Right lobe of liver (tissue), 6 donors: ENCODE results near the gene CACNA1D. TPM values are rescaled to one million over a fixed set of nuclear protein-coding genes. Genes with fewer than 3 reads are reported as not detected.

Source experiments
- ATAC-seq, 4 donors: fragments of 200-7000 bp; cut with Tn5 transposase; one replicate each; pipeline ENCODE4 v1.9.1; 2020; ENCODE audit warnings: mild to moderate bottlenecking in 4 of 4, moderate library complexity in 4 of 4
- DNase-seq, 3 donors: peaks; one replicate each; pipeline ENCODE4 v3.0.0-alpha.2; 2020
- H3K27ac ChIP-seq, 3 donors: fragments of 200-600 bp; one replicate each; pipeline ENCODE4 v1.8.0; 2022
- H3K27me3 ChIP-seq, 2 donors: fragments of 200-600 bp; one replicate each; pipeline ENCODE4 v1.8.0; 2022
- H3K36me3 ChIP-seq, 4 donors: fragments of 200-600 bp; sonication (generic) in 1 of 4; one replicate each; pipeline versions ENCODE4 v1.5.1 to v1.8.0; 2017 to 2022; ENCODE audit warnings: control low read depth in 1 of 4
- H3K4me1 ChIP-seq, 4 donors: fragments of 200-600 bp; sonication (generic) in 1 of 4; one replicate each; pipeline versions ENCODE4 v1.5.1 to v1.8.0; 2017 to 2022; ENCODE audit warnings: control low read depth in 1 of 4
- H3K4me3 ChIP-seq, 3 donors: fragments of 200-600 bp; one replicate each; pipeline ENCODE4 v1.8.0; 2022
- H3K9me3 ChIP-seq, 4 donors: fragments of 200-600 bp; sonication (generic) in 1 of 4; one replicate each; pipeline versions ENCODE4 v1.5.1 to v1.8.0; 2017 to 2022; ENCODE audit warnings: control low read depth in 1 of 4
- CTCF ChIP-seq, 4 donors: fragments of 200-600 bp in 3 of 4; fragments of 450-650 bp in 1 of 4; IDR thresholded peaks; one replicate each; pipeline versions ENCODE4 v1.5.1 to v1.8.0; 2016 to 2022; ENCODE audit warnings: antibody characterized with exemption in 4 of 4, mild to moderate bottlenecking in 2 of 4
- POLR2A ChIP-seq: fragments of 450-650 bp; IDR thresholded peaks from one replicate; pipeline ENCODE4 v1.6.1; 2017; ENCODE audit warnings: antibody characterized with exemption, mild to moderate bottlenecking
- WGBS: methylation state at CpG from one replicate; pipeline ENCODE4 v1.1.6; 2018; ENCODE audit warnings: low coverage, low lambda C conversion rate; ENCODE audit not compliant: insufficient coverage; ENCODE audit errors: missing lambda C conversion rate; 5-methylcytosine and 5-hydroxymethylcytosine counted together
- intact Hi-C, 2 donors: fragments of 100-400 bp; cut with DNase I; formaldehyde crosslinking; loops; one replicate each; pipeline versions ENCODE4 v1.11.2 to v1.14.1; 2022
- total RNA-seq, 6 experiments: library from RNA; depleted of rRNA in 2 of 6; stranded (reverse); fragments of >200 nt in 2 of 6; fragmentation: NEBNext Ultra II Directional in 3 of 6; extraction: Animal tissue kit (Norgen Biotek cat#: 25700) in 3 of 6; gene quantifications; one replicate each; pipeline versions ENCODE4 v1.1.0 to v1.2.4, GENCODE V29; 2016 to 2023
- donor health status: DM: no; HTN: yes; CAD: no.
- donor health status: DM: no; HTN: no; CAD: no.
- donor health status: DM: no; HTN: no; CAD: no.
- donor health status: DM: no; HTN: yes; CAD: no.
- donor health status: DM: no; HTN: yes; CAD: no.

The CACNA1D gene
- total RNA-seq, 6 experiments from 2014 or later, result 5.5 to 12.7 (median 9.3) TPM

- Histone ChIP-seq H3K27ac (no peak overlapping the region), H3K4me1 (peaks cover 0 to 15% (median 4%) of the 10 kb centered on the region in 4 donors), H3K9me3 (no peaks in the 10 kb centered on the region), H3K36me3 (no peaks in the 10 kb centered on the region), H3K4me3 (no peak overlapping the region), H3K27me3 (no peaks in the 10 kb centered on the region)
- TF ChIP-seq POLR2A, result no peak
- no peak for TF ChIP-seq CTCF (IDR thresholded peaks at IDR 0.05)
- intact Hi-C loops, result loop anchor here in 1 of 2 donors (10.0 kb wide), 1 partner anchor 122 kb away; no protein-coding TSS in a partner anchor
- no peak for DNase-seq
- 45% methylated on average over 2 of the region's 2 CpGs for WGBS
- no peak for ATAC-seq
These were observed 1.9 kb downstream of the CACNA1D start for GRCh38 chr3:53496392-53496670.

- no peaks in the 10 kb centered on the region for H3K27me3 ChIP-seq
- peaks cover 0 to 15% (median 5%) of the 10 kb centered on the region in 4 donors for H3K4me1 ChIP-seq
- H3K36me3 ChIP-seq, result no peaks in the 10 kb centered on the region
- H3K27ac ChIP-seq, result no peak overlapping the region
- no peak for TF ChIP-seq CTCF (IDR thresholded peaks at IDR 0.05)
- TF ChIP-seq POLR2A, result no peak
- H3K4me3 ChIP-seq, result no peak overlapping the region
- ATAC-seq (no peak), DNase-seq (no peak)
- WGBS, result 39% methylated on average over 3 of the region's 5 CpGs
- H3K9me3 ChIP-seq, result no peaks in the 10 kb centered on the region
- intact Hi-C loops, result loop anchor here in 1 of 2 donors (10.0 kb wide), 1 partner anchor 122 kb away; no protein-coding TSS in a partner anchor
These were observed 2.6 kb downstream of the CACNA1D start for GRCh38 chr3:53496984-53497383.

- DNase-seq, result peak in 2 of 3 donors; percentile 41 to 67
- H3K4me1 ChIP-seq, result peaks cover 0 to 15% (median 5%) of the 10 kb centered on the region in 4 donors
- ATAC-seq, result peak; percentile 87 to 92 (median 90)
- no peaks in the 10 kb centered on the region for H3K9me3 ChIP-seq
- TF ChIP-seq CTCF (IDR thresholded peaks at IDR 0.05) (peak; percentile 37 to 55 (median 49)), POLR2A (no peak)
- intact Hi-C loops, result loop anchor here in 1 of 2 donors (10.0 kb wide), 1 partner anchor 124 kb away; no protein-coding TSS in a partner anchor
- 16% methylated on average over 7 of the region's 8 CpGs for WGBS
- H3K27ac ChIP-seq, result peak overlapping the region; percentile 4 to 19 (median 8)
- no peaks in the 10 kb centered on the region for H3K36me3 ChIP-seq
- no peak overlapping the region for H3K4me3 ChIP-seq
- no peaks in the 10 kb centered on the region for H3K27me3 ChIP-seq
These were observed 4.6 kb downstream of the CACNA1D start for GRCh38 chr3:53498806-53499641.

- ATAC-seq, result no peak
- WGBS, result 96% methylated on average over 4 of the region's 7 CpGs
- TF ChIP-seq CTCF (IDR thresholded peaks at IDR 0.05), result no peak
- TF ChIP-seq POLR2A, result no peak
These were observed 5.9 kb downstream of the CACNA1D start for GRCh38 chr3:53500165-53500777.

More at GRCh38 chr3:53500165-53500777, 5.9 kb downstream of the CACNA1D start:
- Histone ChIP-seq H3K4me3 (no peak overlapping the region), H3K4me1 (peaks cover 0 to 15% (median 7%) of the 10 kb centered on the region in 4 donors), H3K36me3 (no peaks in the 10 kb centered on the region), H3K9me3 (no peaks in the 10 kb centered on the region), H3K27me3 (no peaks in the 10 kb centered on the region), H3K27ac (no peak overlapping the region)
- no peak for DNase-seq
- intact Hi-C loops, result no loop called here
